Endothelial cell of umbilical vein (primary cell): Measurements from ENCODE around the gene RELL1.

Experiments used
- EZH2 ChIP-seq: IDR thresholded peaks from 2 replicates; pipeline ENCODE4 v1.6.1; 2012; ENCODE audit warnings: borderline replicate concordance, low read depth, mild to moderate bottlenecking, moderate library complexity, low read length, inconsistent platforms; ENCODE audit not compliant: severe bottlenecking
- POLR2A ChIP-seq: IDR thresholded peaks from 2 replicates; pipeline ENCODE4 v1.6.1; 2012; ENCODE audit warnings: low read depth, mild to moderate bottlenecking, control low read depth, low read length
- TF ChIP-seq, protein P1 (sequence below), 2 donors: IDR thresholded peaks; 1 replicate in 1 of 2; 2 replicates in 1 of 2; pipeline ENCODE4 v1.5.1; 2011; ENCODE audit warnings: low read length in 2 of 2, mild to moderate bottlenecking in 2 of 2, moderate library complexity in 2 of 2, control low read depth in 1 of 2, inconsistent platforms in 1 of 2, low read depth in 1 of 2; ENCODE audit not compliant: insufficient read depth in 1 of 2; ENCODE audit errors: extremely low read depth in 1 of 2

DNA sequence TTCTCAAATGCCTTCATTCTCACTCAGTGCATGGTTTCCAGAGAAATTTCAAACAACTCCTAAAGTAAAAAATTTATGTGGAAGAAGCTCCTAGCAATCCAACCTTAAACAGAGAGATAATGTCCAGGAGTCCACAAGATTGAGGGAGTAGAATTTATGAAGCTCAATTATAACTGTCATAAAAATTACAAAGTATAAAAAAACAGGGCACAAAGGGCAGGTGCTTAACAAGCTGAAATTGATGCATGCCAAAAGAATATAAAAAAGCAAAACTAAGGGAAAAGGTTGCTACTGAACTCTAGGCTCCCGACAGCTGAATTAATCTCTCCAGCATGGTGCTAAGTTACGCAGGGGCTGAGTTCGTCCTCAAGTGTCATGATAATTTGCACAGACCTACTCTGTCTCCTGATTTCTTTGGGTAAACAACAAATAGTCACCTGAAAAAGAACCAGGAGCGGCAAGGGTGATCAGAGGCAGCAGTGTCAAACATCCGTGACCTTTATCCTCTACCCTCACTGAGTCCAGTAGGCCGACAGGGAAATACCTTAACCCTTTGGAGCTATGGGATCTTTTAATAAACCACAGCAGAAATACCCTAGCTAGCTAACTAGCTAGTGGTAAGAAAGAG lies 47.2 kb upstream of the RELL1 start:
- TF ChIP-seq, protein P1, sequence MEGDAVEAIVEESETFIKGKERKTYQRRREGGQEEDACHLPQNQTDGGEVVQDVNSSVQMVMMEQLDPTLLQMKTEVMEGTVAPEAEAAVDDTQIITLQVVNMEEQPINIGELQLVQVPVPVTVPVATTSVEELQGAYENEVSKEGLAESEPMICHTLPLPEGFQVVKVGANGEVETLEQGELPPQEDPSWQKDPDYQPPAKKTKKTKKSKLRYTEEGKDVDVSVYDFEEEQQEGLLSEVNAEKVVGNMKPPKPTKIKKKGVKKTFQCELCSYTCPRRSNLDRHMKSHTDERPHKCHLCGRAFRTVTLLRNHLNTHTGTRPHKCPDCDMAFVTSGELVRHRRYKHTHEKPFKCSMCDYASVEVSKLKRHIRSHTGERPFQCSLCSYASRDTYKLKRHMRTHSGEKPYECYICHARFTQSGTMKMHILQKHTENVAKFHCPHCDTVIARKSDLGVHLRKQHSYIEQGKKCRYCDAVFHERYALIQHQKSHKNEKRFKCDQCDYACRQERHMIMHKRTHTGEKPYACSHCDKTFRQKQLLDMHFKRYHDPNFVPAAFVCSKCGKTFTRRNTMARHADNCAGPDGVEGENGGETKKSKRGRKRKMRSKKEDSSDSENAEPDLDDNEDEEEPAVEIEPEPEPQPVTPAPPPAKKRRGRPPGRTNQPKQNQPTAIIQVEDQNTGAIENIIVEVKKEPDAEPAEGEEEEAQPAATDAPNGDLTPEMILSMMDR (IDR thresholded peaks at IDR 0.05; ENCODE audit: extremely low read depth in 1 of 2, insufficient read depth in 1 of 2, low read depth in 1 of 2, low read length in 2 of 2), result no peak
- no peak for TF ChIP-seq POLR2A
- no peak for TF ChIP-seq EZH2
